Spleen (tissue), 11 donors: ENCODE measurements around the gene MYL3. TPM values are rescaled to one million over a fixed set of nuclear protein-coding genes. Genes with fewer than 3 reads are reported as not detected.

Experiments used
- DNase-seq: peaks from one replicate; pipeline ENCODE4 v3.0.0-alpha.2; 2020
- H3K27ac ChIP-seq, 8 donors: fragments of 200-600 bp; sonication (generic) in 7 of 8; 1 replicate in 4 of 8; 2 replicates in 4 of 8; pipeline versions ENCODE4 v1.5.0 to v1.8.0; 2016 to 2021; ENCODE audit warnings: inconsistent platforms in 4 of 8, mild to moderate bottlenecking in 4 of 8, moderate library complexity in 1 of 8
- H3K27me3 ChIP-seq, 7 donors: fragments of 200-600 bp; sonication (generic) in 6 of 7; replicated peaks in 1 of 7; 1 replicate in 4 of 7; 2 replicates in 3 of 7; pipeline versions ENCODE4 v1.5.0 to v1.8.0; 2016 to 2021; ENCODE audit warnings: inconsistent platforms in 3 of 7, mild to moderate bottlenecking in 1 of 7
- H3K36me3 ChIP-seq, 6 donors: fragments of 200-600 bp; sonication (generic) in 5 of 6; 1 replicate in 4 of 6; 2 replicates in 2 of 6; pipeline versions ENCODE4 v1.5.0 to v1.8.0; 2016 to 2021; ENCODE audit warnings: inconsistent platforms in 2 of 6
- H3K4me1 ChIP-seq, 6 donors: fragments of 200-600 bp; sonication (generic) in 5 of 6; 1 replicate in 3 of 6; 2 replicates in 3 of 6; pipeline versions ENCODE4 v1.5.0 to v1.8.0; 2016 to 2021; ENCODE audit warnings: inconsistent platforms in 3 of 6
- H3K4me3 ChIP-seq, 8 donors: fragments of 200-600 bp; sonication (generic) in 7 of 8; 1 replicate in 4 of 8; 2 replicates in 4 of 8; pipeline versions ENCODE4 v1.5.0 to v1.8.0; 2016 to 2021; ENCODE audit warnings: inconsistent platforms in 4 of 8, mild to moderate bottlenecking in 4 of 8, moderate library complexity in 2 of 8
- H3K9me3 ChIP-seq, 8 donors: fragments of 200-600 bp; sonication (generic) in 7 of 8; 1 replicate in 4 of 8; 2 replicates in 4 of 8; pipeline versions ENCODE4 v1.5.0 to v1.8.0; 2016 to 2021; ENCODE audit warnings: inconsistent platforms in 4 of 8
- POLR2A ChIP-seq, 3 donors: fragments of 450-650 bp; IDR thresholded peaks; one replicate each; pipeline ENCODE4 v1.5.1; 2017; ENCODE audit warnings: antibody characterized with exemption in 3 of 3, mild to moderate bottlenecking in 1 of 3
- POLR2AphosphoS5 ChIP-seq, 3 donors: sonication (generic); formaldehyde crosslinking; IDR thresholded peaks; one replicate each; pipeline ENCODE4 v1.5.1; 2017; ENCODE audit warnings: antibody characterized with exemption in 3 of 3
- WGBS, 5 donors: extraction: QIAGEN DNeasy Blood & Tissue Kit in 3 of 5; methylation state at CpG; one replicate each; pipeline versions ENCODE4 v1.1.5 to v1.1.7; 2013 to 2018; 5-methylcytosine and 5-hydroxymethylcytosine counted together
- intact Hi-C: fragments of 100-400 bp; cut with DNase I; formaldehyde crosslinking; loops from one replicate; pipeline ENCODE4 v1.15.0; 2023; ENCODE audit warnings: low total_unique reads
- polyA plus RNA-seq, 3 donors: library from polyadenylated mRNA; stranded (reverse); fragments of 200-250 nt; gene quantifications; one replicate each; pipeline ENCODE4 v1.2.1, GENCODE V29; 2013
- total RNA-seq, 7 donors: library from RNA; depleted of rRNA in 3 of 7; stranded (reverse); fragments of >200 nt in 3 of 7; fragmentation: NEBNext Ultra II Directional in 4 of 7; extraction: Animal tissue kit (Norgen Biotek cat#: 25700) in 4 of 7; gene quantifications; one replicate each; pipeline versions ENCODE4 v1.1.0 to v1.2.1, GENCODE V29; 2016 to 2021
- TF ChIP-seq, protein P1 (sequence below), 11 experiments: fragments of 200-600 bp in 7 of 11; fragments of 450-650 bp in 4 of 11; sonication (generic) in 4 of 11; IDR thresholded peaks in 8 of 11; conservative IDR thresholded peaks in 3 of 11; 1 replicate in 7 of 11; 2 replicates in 4 of 11; pipeline versions ENCODE4 v1.4.0 to v1.8.0; 2016 to 2021; ENCODE audit warnings: antibody characterized with exemption in 11 of 11, inconsistent platforms in 4 of 11, mild to moderate bottlenecking in 1 of 11
- donor health status: healthy with polysubstance abuse.
- donor health status: DM: no; HTN: no; CAD: no; lungs with moderate emphysema.
- donor health status: DM: no; HTN: no; CAD: no.
- donor health status: Bipolar disorder and iron deficiency.
- donor health status: healthy.
- donor health status: DM: no; HTN: no; CAD: no.
- donor health status: DM: yes; HTN: yes; CAD: no.

The MYL3 gene
- total and polyA plus RNA-seq, 10 donors, result 1.9 to 16.2 (median 6.0) TPM

DNA sequence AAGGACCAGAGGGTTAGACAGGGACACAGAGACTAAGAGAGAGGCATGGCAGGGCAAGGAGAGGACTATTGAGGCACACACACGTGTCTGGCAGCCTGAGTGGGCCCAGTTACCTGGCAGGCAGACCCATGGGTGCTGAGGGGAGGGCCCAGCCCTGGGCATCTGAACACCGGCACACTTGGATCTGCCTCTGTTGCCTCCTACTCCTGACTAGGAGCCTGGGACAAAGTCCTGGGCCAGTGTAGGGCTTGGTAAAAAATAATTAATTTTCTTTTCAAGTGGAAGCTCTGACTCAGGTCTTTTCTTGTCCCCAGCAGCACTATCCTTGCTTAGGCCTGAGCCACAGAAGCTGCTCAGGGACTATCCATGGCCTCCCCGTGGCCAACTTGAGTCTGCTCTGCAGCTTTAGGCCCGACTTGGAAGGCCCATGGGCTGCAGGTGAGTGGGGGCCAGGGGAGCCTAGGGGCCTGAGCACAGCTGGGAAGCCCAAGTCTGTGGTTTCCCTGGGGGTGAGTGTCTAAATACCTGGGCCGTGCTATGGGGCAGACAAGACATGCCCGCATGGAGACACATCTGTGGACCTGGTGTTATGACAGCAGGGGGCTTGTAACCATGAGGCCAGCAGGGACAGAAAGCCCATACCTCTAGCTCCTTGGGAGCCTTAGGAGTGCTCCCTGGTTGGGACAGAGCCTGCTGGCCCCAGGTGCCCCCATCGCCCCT is 14.3 kb upstream of the MYL3 start, which contains the start of gene PTH1R:
Gene PTH1R (plus strand): TSS at position 316 of the 720 bp plus-strand sequence. CDS start 5,839 bp downstream, outside the sequence.
- TF ChIP-seq, protein P1, sequence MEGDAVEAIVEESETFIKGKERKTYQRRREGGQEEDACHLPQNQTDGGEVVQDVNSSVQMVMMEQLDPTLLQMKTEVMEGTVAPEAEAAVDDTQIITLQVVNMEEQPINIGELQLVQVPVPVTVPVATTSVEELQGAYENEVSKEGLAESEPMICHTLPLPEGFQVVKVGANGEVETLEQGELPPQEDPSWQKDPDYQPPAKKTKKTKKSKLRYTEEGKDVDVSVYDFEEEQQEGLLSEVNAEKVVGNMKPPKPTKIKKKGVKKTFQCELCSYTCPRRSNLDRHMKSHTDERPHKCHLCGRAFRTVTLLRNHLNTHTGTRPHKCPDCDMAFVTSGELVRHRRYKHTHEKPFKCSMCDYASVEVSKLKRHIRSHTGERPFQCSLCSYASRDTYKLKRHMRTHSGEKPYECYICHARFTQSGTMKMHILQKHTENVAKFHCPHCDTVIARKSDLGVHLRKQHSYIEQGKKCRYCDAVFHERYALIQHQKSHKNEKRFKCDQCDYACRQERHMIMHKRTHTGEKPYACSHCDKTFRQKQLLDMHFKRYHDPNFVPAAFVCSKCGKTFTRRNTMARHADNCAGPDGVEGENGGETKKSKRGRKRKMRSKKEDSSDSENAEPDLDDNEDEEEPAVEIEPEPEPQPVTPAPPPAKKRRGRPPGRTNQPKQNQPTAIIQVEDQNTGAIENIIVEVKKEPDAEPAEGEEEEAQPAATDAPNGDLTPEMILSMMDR (IDR thresholded peaks at IDR 0.05 in 8 of 11, conservative IDR thresholded peaks at IDR 0.05 in 3 of 11), result no peak
- TF ChIP-seq POLR2A (IDR thresholded peaks at IDR 0.05), result no peak
- no peak for TF ChIP-seq POLR2AphosphoS5 (IDR thresholded peaks at IDR 0.05)
- intact Hi-C loops, result no loop called here
- peaks cover 0 to 34% (median 21%) of the 10 kb centered on the region in 7 donors for H3K27me3 ChIP-seq
- H3K4me3 ChIP-seq, result no peak within 1 kb of the TSS
- peaks cover 14 to 66% (median 45%) of the 10 kb centered on the region in 6 donors for H3K4me1 ChIP-seq
- H3K36me3 ChIP-seq, result no peaks in the 10 kb centered on the region
- H3K27ac ChIP-seq, result peak within 1 kb of the TSS in 2 of 8 donors; percentile 18
- 78 to 90% (median 85%) methylated on average over 7 of the region's 7 CpGs for WGBS, 5 donors
- DNase-seq, result no peak
- H3K9me3 ChIP-seq, result no peaks in the 10 kb centered on the region

DNA sequence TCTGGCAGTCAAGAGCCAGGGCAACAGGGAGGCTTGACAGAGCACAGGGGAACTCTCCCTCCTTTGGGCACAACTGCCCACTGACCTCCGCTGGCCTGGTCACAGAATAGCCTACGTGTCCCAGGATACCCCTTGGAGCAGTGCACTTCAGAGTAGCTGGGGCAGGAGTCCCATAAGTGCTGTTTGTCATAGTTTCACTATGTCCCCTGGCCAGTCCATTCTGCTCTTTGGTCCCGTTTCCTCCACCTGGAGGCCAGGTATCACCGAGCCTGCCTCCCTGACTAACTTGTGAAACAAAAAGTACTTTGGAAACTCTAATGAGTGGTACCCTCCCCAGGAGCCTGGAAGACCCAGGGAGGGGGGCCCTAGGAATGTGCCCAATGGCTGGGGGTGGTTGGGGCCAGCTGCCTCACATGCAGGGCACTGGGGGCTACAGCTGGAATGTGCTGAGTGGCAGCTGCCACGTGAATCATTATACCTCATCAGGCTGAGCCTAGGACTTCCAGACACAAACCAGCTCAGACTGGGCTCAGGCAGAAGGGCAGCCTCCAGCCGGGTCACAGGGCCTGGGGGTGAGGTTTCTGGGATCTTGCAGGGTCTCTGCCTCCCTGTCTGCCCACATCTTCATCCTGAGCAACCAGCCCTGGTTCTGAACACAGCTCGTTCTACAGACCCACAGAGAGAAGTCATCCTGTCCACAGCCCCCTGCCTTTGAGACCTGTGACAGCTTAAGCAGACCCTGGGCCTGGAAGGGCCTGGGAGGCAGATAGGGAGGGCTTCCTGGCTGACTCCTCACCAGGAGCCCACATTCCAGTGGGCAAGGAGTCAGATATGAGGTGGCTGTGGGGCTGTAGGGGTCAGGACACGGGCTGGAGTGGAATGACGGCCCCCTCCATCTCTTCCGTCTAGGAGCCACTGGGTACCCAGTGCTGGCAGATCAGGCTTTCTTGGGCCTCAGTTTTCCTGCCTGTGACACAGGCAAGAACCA is 13.4 kb upstream of the MYL3 start:
- no peak for DNase-seq
- Histone ChIP-seq H3K4me3 (no peak overlapping the region), H3K4me1 (peaks cover 5 to 66% (median 35%) of the 10 kb centered on the region in 6 donors), H3K27ac (peak overlapping the region in 1 of 8 donors; percentile 18), H3K9me3 (no peaks in the 10 kb centered on the region), H3K27me3 (peaks cover 0 to 25% (median 12%) of the 10 kb centered on the region in 7 donors), H3K36me3 (no peaks in the 10 kb centered on the region)
- TF ChIP-seq POLR2AphosphoS5 (IDR thresholded peaks at IDR 0.05) (no peak), POLR2A (IDR thresholded peaks at IDR 0.05) (no peak)
- TF ChIP-seq, protein P1 (IDR thresholded peaks at IDR 0.05 in 8 of 11, conservative IDR thresholded peaks at IDR 0.05 in 3 of 11), result no peak
- intact Hi-C loops, result no loop called here
- WGBS, 5 donors, result 83 to 91% (median 85%) methylated on average over 6 to 10 of the region's 10 CpGs

DNA sequence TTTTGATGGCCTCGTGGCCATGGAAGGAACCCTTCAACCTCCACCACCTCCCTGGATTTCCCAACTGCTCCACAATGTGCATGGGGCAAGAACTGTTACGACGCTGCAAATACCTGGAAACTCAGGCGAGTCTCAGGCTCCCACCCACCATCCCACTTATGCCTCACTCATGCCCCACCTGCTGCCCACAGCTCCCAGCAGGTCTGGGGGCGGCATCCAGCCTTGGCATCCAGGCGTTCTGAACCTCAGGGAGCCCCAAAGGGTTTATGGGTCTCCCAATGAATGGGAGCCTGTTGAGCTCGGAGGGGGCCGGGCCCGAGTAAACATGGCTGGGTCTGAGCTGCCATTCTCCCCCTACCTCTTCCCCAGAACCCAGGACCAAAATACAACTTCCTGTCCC is 12.3 kb upstream of the MYL3 start:
- Histone ChIP-seq H3K4me1 (peaks cover 4 to 66% (median 33%) of the 10 kb centered on the region in 6 donors), H3K36me3 (no peaks in the 10 kb centered on the region), H3K27ac (peak overlapping the region in 2 of 8 donors; percentile 62 to 71), H3K4me3 (no peak overlapping the region), H3K9me3 (no peaks in the 10 kb centered on the region), H3K27me3 (peaks cover 0 to 14% (median 1%) of the 10 kb centered on the region in 7 donors)
- TF ChIP-seq POLR2AphosphoS5 (IDR thresholded peaks at IDR 0.05) (no peak), POLR2A (IDR thresholded peaks at IDR 0.05) (no peak)
- TF ChIP-seq, protein P1 (IDR thresholded peaks at IDR 0.05 in 8 of 11, conservative IDR thresholded peaks at IDR 0.05 in 3 of 11), result no peak
- no peak for DNase-seq
- intact Hi-C loops, result no loop called here
- WGBS, 5 donors, result 84 to 94% (median 90%) methylated on average over 6 to 9 of the region's 9 CpGs
